Measurements from ENCODE around the gene FBXO15.

Gene FBXO15

GRCh38 chr18:74147779-74148542, at the start of gene FBXO15, which contains the start of gene TIMM21:
Gene FBXO15 (minus strand): TSS chr18:74147834. CDS start chr18:74147785, 49 bp downstream.
Gene TIMM21 (plus strand): TSS chr18:74148523. CDS start chr18:74148809, 286 bp downstream.
- H3K27ac ChIP-seq: peak within 1 kb of the TSS; percentile 87
- TF ChIP-seq ZFX (IDR thresholded peaks at IDR 0.05) (no peak), CTCF (conservative IDR thresholded peaks at IDR 0.05) (no peak)

- TF ChIP-seq ZFX (IDR thresholded peaks at IDR 0.05) (no peak), CTCF (conservative IDR thresholded peaks at IDR 0.05) (peak; percentile 92)
- no peak overlapping the region for H3K27ac ChIP-seq
These were observed 48.8 kb upstream of the FBXO15 start for GRCh38 chr18:74196220-74197119.

GRCh38 chr18:74194691-74195090, 47.1 kb upstream of the FBXO15 start:
- H3K27ac ChIP-seq: no peak overlapping the region
- TF ChIP-seq CTCF (conservative IDR thresholded peaks at IDR 0.05) (no peak), ZFX (IDR thresholded peaks at IDR 0.05) (no peak)

GRCh38 chr18:74191577-74191976, 43.9 kb upstream of the FBXO15 start:
- no peak overlapping the region for H3K27ac ChIP-seq
- no peak for TF ChIP-seq CTCF (conservative IDR thresholded peaks at IDR 0.05)
- no peak for TF ChIP-seq ZFX (IDR thresholded peaks at IDR 0.05)

GRCh38 chr18:74190086-74190485, 42.5 kb upstream of the FBXO15 start:
- TF ChIP-seq ZFX (IDR thresholded peaks at IDR 0.05): no peak
- no peak for TF ChIP-seq CTCF (conservative IDR thresholded peaks at IDR 0.05)
- H3K27ac ChIP-seq: no peak overlapping the region

GRCh38 chr18:74186661-74187060, 39.0 kb upstream of the FBXO15 start:
- H3K27ac ChIP-seq: no peak overlapping the region
- TF ChIP-seq CTCF (conservative IDR thresholded peaks at IDR 0.05) (no peak), ZFX (IDR thresholded peaks at IDR 0.05) (no peak)

- TF ChIP-seq ZFX (IDR thresholded peaks at IDR 0.05) (no peak), CTCF (conservative IDR thresholded peaks at IDR 0.05) (no peak)
These were observed 38.2 kb upstream of the FBXO15 start for GRCh38 chr18:74185860-74186259.

More at GRCh38 chr18:74185860-74186259, 38.2 kb upstream of the FBXO15 start:
- no peak overlapping the region for H3K27ac ChIP-seq
